HepG2 (cell line): Measurements from ENCODE around the gene POLE4. TPM values are rescaled to one million over a fixed set of nuclear protein-coding genes. Genes with fewer than 3 reads are reported as not detected.

ENCODE experiments used
- ATAD3A ChIP-seq: sonication (generic); formaldehyde crosslinking; IDR thresholded peaks from 2 replicates; pipeline ENCODE4 v1.4.0; 2020; ENCODE audit warnings: missing genetic modification reagents
- FOXO1 ChIP-seq: sonication (generic); formaldehyde crosslinking; IDR thresholded peaks from 2 replicates; pipeline ENCODE4 v1.4.0; 2020; ENCODE audit warnings: missing genetic modification reagents
- GABPA ChIP-seq, 2 experiments: IDR thresholded peaks; 2 replicates each; pipeline ENCODE4 v1.6.1; 2011 to 2016; ENCODE audit warnings: low read depth in 2 of 2, low read length in 1 of 2, missing biosample characterization in 1 of 2, missing genetic modification characterization in 1 of 2
- HDAC1 ChIP-seq: sonication (generic); formaldehyde crosslinking; IDR thresholded peaks from 2 replicates; pipeline ENCODE4 v1.5.1; 2020; ENCODE audit warnings: mild to moderate bottlenecking, missing genetic modification reagents
- HMG20B ChIP-seq: conservative IDR thresholded peaks from 2 replicates; pipeline ENCODE4 v1.6.1; 2016; ENCODE audit warnings: missing genetic modification reagents, missing compliant biosample characterization
- JUNB ChIP-seq: sonication (generic); formaldehyde crosslinking; IDR thresholded peaks from 2 replicates; pipeline ENCODE4 v1.8.0; 2022; ENCODE audit warnings: missing genetic modification reagents, mild to moderate bottlenecking, borderline replicate concordance
- MAF1 ChIP-seq: sonication (generic); formaldehyde crosslinking; IDR thresholded peaks from 2 replicates; pipeline ENCODE4 v1.5.0; 2020; ENCODE audit warnings: missing genetic modification reagents, borderline replicate concordance
- TEAD2 ChIP-seq: sonication (generic); formaldehyde crosslinking; IDR thresholded peaks from 2 replicates; pipeline ENCODE4 v1.9.0; 2021; ENCODE audit warnings: missing genetic modification reagents
- TP53 ChIP-seq: sonication (generic); formaldehyde crosslinking; conservative IDR thresholded peaks from 2 replicates; pipeline ENCODE4 v1.4.0; 2020; ENCODE audit warnings: missing genetic modification reagents
- U2AF2 ChIP-seq: fragments of 200-400 bp; formaldehyde crosslinking; IDR thresholded peaks from 2 replicates; pipeline ENCODE4 v1.6.1; 2017; ENCODE audit warnings: low read depth, mild to moderate bottlenecking, low read length
- ZFP41 ChIP-seq: sonication (generic); formaldehyde crosslinking; IDR thresholded peaks from 2 replicates; pipeline ENCODE4 v1.4.0; 2020; ENCODE audit warnings: mild to moderate bottlenecking, missing genetic modification reagents, borderline replicate concordance
- ZNF430 ChIP-seq: sonication (generic); formaldehyde crosslinking; IDR thresholded peaks from 2 replicates; pipeline ENCODE4 v1.9.0; 2021; ENCODE audit warnings: mild to moderate bottlenecking, missing genetic modification reagents
- ZNF761 ChIP-seq: sonication (generic); formaldehyde crosslinking; conservative IDR thresholded peaks from 2 replicates; pipeline ENCODE4 v1.4.0; 2020; ENCODE audit warnings: mild to moderate bottlenecking, missing genetic modification reagents
- polyA plus RNA-seq, 8 experiments: library from polyadenylated mRNA; depleted of rRNA in 3 of 8; stranded (reverse) in 7 of 8; unstranded in 1 of 8; fragments of >200 nt; fragmentation: Illumina TruSeq in 4 of 8; extraction: Trizol in 4 of 8; gene quantifications; 2 replicates each; pipeline versions ENCODE4 v1.2.1 to v1.2.3, GENCODE V29; 2011 to 2016; ENCODE audit warnings: low read depth in 4 of 8, missing spikeins in 1 of 8, mixed read lengths in 1 of 8; ENCODE audit not compliant: insufficient read depth in 1 of 8
- total RNA-seq, 5 experiments: library from RNA; depleted of rRNA; stranded (reverse); fragments of >200 nt; fragmentation: Illumina TruSeq; extraction: Trizol; gene quantifications; 2 replicates each; pipeline ENCODE4 v1.2.3, GENCODE V29; 2016; ENCODE audit warnings: low read depth in 1 of 5
- TF ChIP-seq, protein P1 (sequence below): sonication (generic); formaldehyde crosslinking; IDR thresholded peaks from 2 replicates; pipeline ENCODE4 v1.4.0; 2020; ENCODE audit warnings: missing genetic modification reagents
- TF ChIP-seq, protein P2 (sequence below): IDR thresholded peaks from 2 replicates; pipeline ENCODE4 v1.6.1; 2016; ENCODE audit warnings: low read depth, borderline replicate concordance
- TF ChIP-seq, protein P3 (sequence below): sonication (generic); formaldehyde crosslinking; IDR thresholded peaks from 2 replicates; pipeline ENCODE4 v1.8.1; 2023; ENCODE audit warnings: mild to moderate bottlenecking, missing genetic modification reagents
- TF ChIP-seq, protein P4 (sequence below): sonication (generic); IDR thresholded peaks from 2 replicates; pipeline ENCODE4 v1.6.1; 2016; ENCODE audit warnings: low read depth, borderline replicate concordance
- TF ChIP-seq, protein P5 (sequence below): sonication (generic); formaldehyde crosslinking; IDR thresholded peaks from 2 replicates; pipeline ENCODE4 v1.4.0; 2020; ENCODE audit warnings: mild to moderate bottlenecking, low read depth, missing genetic modification reagents

The POLE4 gene
- total and polyA plus RNA-seq, 2 of the 13 experiments (the other 11 are each of a cell fraction or from before 2014, with no cell fraction given): 106 to 116 TPM

DNA sequence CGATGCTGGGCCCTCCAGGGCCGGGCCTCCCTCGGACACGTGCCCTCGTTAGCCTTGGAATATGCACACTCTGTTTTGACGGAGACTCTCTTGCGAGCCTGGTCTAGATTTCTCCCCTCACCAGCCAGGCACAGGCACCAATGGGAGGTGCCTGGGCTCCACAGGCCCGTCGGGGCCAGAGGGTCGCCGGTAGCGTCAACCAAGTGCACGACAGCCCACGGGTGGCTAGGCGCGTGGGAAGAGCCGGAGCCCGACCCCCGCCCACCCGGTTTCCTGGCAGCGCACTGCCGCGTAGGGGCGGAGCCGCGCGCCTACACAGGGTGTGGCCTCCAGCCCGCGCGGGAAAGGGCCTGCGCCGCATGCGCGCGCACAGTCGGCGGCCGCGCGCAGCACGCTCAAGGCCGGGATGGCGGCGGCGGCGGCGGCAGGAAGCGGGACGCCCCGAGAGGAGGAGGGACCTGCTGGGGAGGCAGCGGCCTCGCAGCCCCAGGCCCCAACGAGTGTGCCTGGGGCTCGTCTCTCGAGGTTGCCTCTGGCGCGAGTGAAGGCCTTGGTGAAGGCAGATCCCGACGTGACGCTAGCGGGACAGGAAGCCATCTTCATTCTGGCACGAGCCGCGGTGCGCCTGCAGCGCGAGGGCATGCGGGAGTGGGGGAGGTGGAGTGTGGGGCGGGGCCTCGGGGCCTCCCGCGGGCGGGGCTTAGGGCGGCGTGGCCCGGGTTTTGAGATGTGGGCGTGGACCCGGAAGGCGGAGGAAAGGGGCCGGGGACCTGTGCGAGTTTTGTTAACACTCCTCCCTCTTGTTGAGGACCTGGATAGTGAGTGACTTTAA is at the start of gene POLE4 (continued):
- TF ChIP-seq, protein P1, sequence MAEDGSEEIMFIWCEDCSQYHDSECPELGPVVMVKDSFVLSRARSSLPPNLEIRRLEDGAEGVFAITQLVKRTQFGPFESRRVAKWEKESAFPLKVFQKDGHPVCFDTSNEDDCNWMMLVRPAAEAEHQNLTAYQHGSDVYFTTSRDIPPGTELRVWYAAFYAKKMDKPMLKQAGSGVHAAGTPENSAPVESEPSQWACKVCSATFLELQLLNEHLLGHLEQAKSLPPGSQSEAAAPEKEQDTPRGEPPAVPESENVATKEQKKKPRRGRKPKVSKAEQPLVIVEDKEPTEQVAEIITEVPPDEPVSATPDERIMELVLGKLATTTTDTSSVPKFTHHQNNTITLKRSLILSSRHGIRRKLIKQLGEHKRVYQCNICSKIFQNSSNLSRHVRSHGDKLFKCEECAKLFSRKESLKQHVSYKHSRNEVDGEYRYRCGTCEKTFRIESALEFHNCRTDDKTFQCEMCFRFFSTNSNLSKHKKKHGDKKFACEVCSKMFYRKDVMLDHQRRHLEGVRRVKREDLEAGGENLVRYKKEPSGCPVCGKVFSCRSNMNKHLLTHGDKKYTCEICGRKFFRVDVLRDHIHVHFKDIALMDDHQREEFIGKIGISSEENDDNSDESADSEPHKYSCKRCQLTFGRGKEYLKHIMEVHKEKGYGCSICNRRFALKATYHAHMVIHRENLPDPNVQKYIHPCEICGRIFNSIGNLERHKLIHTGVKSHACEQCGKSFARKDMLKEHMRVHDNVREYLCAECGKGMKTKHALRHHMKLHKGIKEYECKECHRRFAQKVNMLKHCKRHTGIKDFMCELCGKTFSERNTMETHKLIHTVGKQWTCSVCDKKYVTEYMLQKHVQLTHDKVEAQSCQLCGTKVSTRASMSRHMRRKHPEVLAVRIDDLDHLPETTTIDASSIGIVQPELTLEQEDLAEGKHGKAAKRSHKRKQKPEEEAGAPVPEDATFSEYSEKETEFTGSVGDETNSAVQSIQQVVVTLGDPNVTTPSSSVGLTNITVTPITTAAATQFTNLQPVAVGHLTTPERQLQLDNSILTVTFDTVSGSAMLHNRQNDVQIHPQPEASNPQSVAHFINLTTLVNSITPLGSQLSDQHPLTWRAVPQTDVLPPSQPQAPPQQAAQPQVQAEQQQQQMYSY (CRISPR knock-in tag): peak; percentile 75; the same call in 1 of the 2 replicates
- no peak for TF ChIP-seq U2AF2
- peak; percentile 65; the same call in 1 of the 2 replicates for TF ChIP-seq ZFP41 (CRISPR knock-in tag)
- TF ChIP-seq HDAC1 (CRISPR knock-in tag): peak; percentile 90
- TF ChIP-seq TP53 (CRISPR knock-in tag): peak; percentile 87; the same call in 1 of the 2 replicates
- peak; percentile 98 for TF ChIP-seq ZNF430 (CRISPR knock-in tag)
- TF ChIP-seq, protein P2, sequence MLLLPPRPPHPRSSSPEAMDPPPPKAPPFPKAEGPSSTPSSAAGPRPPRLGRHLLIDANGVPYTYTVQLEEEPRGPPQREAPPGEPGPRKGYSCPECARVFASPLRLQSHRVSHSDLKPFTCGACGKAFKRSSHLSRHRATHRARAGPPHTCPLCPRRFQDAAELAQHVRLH (CRISPR knock-in tag): peak; percentile 89; the same call in 1 of the 2 replicates
- peak; percentile 75 for TF ChIP-seq FOXO1 (CRISPR knock-in tag)
- peak; percentile 99 for TF ChIP-seq ZNF761 (CRISPR knock-in tag)
- TF ChIP-seq GABPA (IDR thresholded peaks at IDR 0.05; ENCODE audit: low read depth, low read length): no peak
- peak; percentile 49; the same call in 1 of the 2 replicates for TF ChIP-seq GABPA (CRISPR knock-in tag; IDR thresholded peaks at IDR 0.05; ENCODE audit: low read depth)
- TF ChIP-seq, protein P3, sequence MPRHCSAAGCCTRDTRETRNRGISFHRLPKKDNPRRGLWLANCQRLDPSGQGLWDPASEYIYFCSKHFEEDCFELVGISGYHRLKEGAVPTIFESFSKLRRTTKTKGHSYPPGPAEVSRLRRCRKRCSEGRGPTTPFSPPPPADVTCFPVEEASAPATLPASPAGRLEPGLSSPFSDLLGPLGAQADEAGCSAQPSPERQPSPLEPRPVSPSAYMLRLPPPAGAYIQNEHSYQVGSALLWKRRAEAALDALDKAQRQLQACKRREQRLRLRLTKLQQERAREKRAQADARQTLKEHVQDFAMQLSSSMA (CRISPR knock-in tag): peak; percentile 92
- no peak for TF ChIP-seq ATAD3A (CRISPR knock-in tag)
- TF ChIP-seq, protein P4, sequence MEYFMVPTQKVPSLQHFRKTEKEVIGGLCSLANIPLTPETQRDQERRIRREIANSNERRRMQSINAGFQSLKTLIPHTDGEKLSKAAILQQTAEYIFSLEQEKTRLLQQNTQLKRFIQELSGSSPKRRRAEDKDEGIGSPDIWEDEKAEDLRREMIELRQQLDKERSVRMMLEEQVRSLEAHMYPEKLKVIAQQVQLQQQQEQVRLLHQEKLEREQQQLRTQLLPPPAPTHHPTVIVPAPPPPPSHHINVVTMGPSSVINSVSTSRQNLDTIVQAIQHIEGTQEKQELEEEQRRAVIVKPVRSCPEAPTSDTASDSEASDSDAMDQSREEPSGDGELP: peak; percentile 52; the same call in 1 of the 2 replicates
- peak; percentile 70 for TF ChIP-seq JUNB (CRISPR knock-in tag)
- TF ChIP-seq, protein P5, sequence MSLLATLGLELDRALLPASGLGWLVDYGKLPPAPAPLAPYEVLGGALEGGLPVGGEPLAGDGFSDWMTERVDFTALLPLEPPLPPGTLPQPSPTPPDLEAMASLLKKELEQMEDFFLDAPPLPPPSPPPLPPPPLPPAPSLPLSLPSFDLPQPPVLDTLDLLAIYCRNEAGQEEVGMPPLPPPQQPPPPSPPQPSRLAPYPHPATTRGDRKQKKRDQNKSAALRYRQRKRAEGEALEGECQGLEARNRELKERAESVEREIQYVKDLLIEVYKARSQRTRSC: no peak
- TF ChIP-seq TEAD2 (CRISPR knock-in tag): peak; percentile 70; the same call in 1 of the 2 replicates
- TF ChIP-seq MAF1 (CRISPR knock-in tag): 0 out of 2 replicates have a peak, but pooled peaks have one; percentile 17
- peak; percentile 73; the same call in 1 of the 2 replicates for TF ChIP-seq HMG20B (CRISPR knock-in tag)
